ENCODE measurements around the gene MALSU1.

DNA sequence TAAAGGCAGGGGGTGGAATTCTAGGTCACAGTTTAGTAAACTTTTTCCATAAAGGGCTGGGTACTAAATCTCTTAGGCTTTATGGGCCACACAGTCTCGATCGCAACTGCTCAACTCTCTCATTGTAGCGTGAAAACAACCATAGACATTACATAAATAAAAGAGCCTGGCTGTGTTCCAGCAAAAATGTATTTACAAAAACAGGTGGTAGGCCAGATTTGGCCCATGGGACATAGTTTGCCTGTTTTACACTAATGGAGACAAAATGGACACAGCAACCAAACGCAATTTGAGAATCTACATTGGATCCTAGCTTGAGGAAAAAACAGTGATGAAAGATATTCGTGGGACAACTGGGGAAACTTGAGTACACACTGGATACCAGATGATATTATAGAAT, 23.2 kb upstream of the MALSU1 start:
- TF ChIP-seq, protein P1, sequence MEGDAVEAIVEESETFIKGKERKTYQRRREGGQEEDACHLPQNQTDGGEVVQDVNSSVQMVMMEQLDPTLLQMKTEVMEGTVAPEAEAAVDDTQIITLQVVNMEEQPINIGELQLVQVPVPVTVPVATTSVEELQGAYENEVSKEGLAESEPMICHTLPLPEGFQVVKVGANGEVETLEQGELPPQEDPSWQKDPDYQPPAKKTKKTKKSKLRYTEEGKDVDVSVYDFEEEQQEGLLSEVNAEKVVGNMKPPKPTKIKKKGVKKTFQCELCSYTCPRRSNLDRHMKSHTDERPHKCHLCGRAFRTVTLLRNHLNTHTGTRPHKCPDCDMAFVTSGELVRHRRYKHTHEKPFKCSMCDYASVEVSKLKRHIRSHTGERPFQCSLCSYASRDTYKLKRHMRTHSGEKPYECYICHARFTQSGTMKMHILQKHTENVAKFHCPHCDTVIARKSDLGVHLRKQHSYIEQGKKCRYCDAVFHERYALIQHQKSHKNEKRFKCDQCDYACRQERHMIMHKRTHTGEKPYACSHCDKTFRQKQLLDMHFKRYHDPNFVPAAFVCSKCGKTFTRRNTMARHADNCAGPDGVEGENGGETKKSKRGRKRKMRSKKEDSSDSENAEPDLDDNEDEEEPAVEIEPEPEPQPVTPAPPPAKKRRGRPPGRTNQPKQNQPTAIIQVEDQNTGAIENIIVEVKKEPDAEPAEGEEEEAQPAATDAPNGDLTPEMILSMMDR (conservative IDR thresholded peaks at IDR 0.05; ENCODE audit: low read depth, low read length): no peak
- TF ChIP-seq EZH2 (IDR thresholded peaks at IDR 0.05; ENCODE audit: borderline replicate concordance, low read depth, low read length, poor library complexity, severe bottlenecking): no peak

Measured in A673 (cell line).